ENCODE results near the gene PPP1R9A.

PPP1R9A gene

DNA sequence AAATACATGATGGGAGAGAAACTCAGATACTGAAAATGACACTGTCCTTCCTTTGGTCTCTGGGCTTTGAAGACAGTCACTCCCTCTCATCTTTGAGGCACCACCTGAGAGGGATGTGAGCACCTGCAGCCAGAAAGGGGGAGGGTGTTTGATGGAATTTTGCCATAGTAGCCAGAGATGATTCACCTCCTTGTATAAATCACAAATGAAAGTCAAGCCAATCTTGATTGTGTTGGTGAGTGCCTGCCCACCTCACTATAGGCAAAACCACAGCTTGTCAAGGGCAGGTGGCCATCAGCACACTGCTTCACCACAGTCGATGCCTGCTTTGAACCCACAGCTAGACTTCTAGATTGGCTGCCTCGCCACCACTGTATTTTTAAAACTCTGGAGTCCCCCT lies 368.7 kb downstream of the PPP1R9A start:
- DNase-seq: no peak

GRCh38 chr7:95279417-95279816 lies 372.0 kb downstream of the PPP1R9A start:
- no peak for DNase-seq

GRCh38 chr7:95286096-95286495 lies 378.7 kb downstream of the PPP1R9A start:
- no peak for DNase-seq

DNA sequence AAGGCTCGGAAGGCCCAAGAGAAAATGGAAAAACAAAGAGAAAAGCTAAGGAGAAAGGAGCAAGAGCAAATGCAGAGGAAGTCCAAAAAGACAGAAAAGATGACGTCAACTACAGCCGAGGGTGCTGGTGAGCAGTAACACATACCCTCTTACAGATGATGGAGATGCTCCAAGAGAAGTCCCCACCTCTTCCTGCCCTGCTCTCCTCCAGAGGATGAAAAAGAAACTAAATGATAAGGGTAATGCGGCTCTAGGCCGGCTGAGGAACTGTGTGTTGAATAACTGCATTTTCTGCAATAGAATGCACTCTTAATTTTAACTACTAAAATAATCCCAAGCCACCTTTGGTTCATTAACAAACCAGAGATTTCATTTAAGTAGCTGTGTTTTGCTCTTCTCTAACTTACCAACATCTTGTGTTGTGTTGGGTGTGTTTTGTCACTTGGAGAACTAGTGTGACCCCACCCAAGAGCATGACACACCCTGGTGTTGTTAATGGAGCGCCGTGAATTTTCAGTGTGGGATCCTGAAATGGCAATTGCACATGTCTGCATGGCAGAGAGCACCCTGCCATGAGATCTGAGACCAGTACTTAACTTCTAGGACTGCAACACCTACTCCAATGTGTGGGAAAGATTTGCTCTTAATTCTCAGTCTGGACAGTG lies 382.9 kb downstream of the PPP1R9A start:
- no peak for DNase-seq

GRCh38 chr7:95295397-95295796 lies 388.0 kb downstream of the PPP1R9A start:
- DNase-seq: no peak

- no peak for DNase-seq
Measured at GRCh38 chr7:95296456-95296855, 389.1 kb downstream of the PPP1R9A start.

DNA sequence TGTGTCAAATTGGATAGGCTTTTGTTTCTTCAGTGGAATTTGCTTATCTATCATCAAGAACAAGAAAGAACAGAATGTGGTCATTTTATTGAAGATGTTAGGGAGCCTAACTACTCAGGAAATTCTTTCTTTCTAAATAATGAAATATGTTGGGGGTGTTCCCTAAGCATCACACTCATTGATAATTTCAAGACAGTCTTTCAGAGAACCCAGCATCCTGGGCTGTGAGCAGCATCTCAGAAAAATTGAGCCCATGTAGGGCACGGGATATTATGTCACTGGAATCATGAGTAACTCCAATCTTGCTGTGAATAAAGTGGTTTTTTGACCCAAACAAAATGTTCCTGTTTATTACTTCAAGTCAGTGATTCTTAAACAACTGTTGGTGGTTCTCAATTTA lies 389.6 kb downstream of the PPP1R9A start:
- no peak for DNase-seq

- DNase-seq: no peak
Measured at GRCh38 chr7:95298091-95298490, 390.7 kb downstream of the PPP1R9A start.

DNA sequence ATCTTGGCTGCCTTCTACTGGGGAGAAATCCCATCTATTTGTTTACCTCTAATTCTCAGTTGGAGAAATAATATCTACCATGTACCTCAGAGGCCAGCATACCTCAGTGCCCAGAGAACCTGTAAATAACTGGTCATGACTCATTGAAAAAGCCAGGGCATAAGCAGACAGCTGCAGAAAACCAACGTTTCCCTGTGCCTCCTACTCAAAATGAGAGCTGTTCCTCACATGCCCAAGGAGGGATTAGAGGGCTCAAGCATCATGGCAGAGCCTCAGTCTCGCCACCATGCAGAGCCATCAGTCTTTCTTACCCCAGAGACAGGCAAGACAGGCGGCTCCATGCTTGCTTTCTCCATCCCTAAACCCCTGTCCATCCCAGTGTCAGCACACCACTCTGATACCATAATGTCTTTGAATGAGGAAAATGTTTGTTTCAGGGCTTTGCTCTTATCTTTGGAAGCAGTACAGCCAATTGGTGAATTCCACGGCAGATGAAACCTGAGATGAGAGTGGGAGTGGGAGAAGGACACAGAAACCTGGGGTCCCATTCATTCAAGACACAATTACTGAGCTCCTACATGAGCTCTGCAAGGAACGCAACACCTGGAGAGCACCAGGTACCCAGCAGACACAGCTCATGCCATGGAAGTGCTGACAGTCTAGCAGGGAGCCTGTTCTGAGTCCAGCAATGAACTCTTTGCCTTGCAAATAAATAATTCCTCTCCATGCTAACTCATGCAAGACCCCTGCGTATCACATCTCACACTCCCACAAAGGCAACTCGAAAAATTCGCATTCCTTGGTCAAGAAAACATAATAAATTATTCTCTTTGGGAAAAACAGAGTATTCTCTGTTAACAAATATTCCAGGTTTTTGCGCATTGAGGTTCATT lies 395.9 kb downstream of the PPP1R9A start:
- DNase-seq: no peak

DNA sequence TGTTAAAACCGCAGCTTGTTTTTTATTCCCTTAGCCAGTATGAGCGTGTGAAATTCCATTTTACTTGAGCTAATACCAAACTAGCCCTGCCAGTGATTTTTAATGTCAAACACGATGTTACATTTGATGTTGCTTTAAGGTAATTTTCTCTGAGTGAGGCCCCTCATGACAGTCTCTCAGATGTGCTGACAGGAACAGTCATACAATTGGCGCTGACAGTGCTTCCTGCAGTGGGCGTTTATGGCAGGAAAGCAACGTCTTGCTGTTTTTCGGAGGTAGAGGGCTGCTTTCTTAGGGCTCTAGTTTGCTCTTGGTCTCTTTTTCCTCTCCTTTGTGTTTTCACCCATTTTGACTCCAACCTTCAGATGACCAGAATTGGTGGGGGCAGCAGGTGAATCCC lies 397.6 kb downstream of the PPP1R9A start:
- DNase-seq: no peak

GRCh38 chr7:95309951-95310350 lies 402.6 kb downstream of the PPP1R9A start:
- no peak for DNase-seq

DNA sequence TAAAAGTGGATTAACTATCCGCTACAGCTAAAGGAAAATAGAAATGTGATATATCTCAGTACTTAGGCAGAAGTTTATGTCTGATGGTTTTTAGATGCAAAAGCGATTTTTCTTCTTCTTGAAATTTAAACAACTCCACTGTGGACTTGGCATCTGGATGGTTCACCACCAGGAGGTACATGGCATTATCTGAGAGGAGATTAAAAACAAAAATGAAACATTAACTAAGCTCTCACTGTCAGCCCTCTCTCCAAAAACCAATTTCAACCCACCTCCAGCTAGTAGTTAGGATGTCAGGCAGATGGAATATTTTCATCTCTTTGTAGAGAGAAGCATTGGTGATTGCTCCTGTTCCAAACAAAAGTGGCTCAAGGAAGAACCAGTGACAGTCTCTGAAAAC lies 404.0 kb downstream of the PPP1R9A start:
- no peak for DNase-seq

DNA sequence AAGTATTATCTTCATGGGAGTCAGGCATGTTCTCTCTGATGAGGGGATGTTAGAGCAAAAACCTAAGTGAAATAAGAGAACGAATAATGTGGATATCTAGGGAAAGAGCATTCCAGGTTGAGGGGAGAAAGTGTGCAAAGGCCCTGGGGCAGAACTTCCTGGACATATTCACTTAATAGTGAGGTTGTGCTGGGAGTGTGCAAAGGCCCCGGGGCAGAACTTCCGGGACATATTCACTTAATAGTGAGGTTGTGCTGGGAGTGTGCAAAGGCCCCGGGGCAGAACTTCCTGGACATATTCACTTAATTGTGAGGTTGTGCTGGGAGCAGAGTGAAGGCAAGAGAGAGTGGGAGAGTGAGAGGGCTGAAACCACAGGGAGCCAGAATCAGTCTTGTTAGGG lies 405.2 kb downstream of the PPP1R9A start:
- DNase-seq: no peak

DNA sequence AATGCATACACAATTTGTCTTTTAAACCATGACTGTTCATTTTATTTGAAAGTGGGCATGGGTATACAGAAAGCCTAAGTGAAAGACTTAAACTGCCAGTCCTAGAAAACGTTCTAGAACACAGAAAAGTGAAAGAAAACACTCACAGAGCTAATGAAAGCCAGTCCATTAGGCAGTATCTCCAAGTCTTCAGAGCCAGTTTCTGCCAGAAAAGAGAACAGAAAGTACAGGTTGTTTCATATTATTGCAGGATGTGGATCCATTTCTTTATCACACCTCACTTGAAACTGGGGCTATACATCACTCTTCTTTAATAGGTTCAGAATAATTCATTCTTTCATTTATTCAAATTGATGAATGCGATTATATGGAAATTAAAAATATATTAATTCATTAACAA lies 409.2 kb downstream of the PPP1R9A start:
- DNase-seq: no peak

DNA sequence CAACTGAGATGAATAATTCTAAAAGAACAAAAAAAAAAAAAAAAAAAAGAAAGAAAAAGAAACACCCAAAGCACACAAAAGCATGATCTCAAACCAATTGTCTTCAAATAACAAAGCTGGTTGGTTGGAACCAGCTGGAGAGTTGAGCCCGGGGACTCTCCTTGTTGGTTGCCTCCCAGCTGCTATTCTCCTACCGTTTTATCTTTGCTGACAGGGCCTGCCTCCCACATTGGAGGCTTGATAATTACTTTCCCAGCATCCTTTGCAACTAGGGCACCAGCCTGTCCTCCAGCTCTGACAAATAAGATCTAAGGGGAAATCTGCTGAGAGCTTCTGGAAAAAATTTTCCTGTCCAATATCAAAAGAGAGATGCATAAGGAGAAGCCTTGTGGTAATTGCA lies 410.2 kb downstream of the PPP1R9A start:
- no peak for DNase-seq

GRCh38 chr7:95317966-95318365 lies 410.6 kb downstream of the PPP1R9A start:
- DNase-seq: no peak

- no peak for DNase-seq
Measured at GRCh38 chr7:95318501-95319100, 411.2 kb downstream of the PPP1R9A start.

GRCh38 chr7:95319570-95319969 lies 412.2 kb downstream of the PPP1R9A start:
- no peak for DNase-seq

DNA sequence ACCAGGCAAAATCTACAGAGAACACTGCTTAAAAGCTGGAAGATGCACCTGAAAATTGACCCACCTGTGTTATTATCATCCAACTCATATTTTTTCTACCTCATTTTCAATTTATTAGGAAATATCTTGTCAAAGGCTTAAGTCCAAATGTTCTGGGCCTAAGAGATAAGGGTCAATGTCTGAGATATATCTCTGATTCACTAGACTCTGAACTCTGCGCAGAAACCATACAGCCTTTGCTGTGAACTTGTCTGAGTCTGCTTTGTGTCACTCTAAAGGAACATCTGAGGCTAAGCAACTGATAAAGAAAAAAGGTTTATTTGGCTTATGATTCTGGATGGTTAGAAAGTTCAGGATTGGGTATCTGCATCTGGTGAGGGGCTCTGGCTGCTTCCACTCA lies 413.3 kb downstream of the PPP1R9A start:
- no peak for DNase-seq

GRCh38 chr7:95321720-95322119 lies 414.3 kb downstream of the PPP1R9A start:
- DNase-seq: no peak

DNA sequence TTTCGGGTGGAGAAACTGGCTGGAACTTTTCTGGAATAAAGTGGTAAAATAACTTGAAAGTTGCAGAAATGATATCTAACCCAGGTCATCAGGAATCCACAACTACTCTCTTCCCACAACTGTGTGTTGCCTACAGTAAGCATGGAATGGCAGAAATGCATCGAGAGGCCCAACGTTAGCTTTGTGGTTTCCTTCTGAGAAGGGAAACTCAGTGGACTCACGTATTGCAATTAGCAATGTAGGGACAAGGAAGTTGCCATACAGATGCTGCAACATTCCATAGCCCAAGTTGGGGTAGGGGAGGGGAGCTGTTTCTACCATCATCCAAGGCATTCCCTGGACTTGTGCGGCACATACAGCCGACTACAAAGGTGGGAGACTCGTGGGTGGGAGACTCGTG lies 415.0 kb downstream of the PPP1R9A start:
- DNase-seq: no peak

GRCh38 chr7:95322854-95323253 lies 415.5 kb downstream of the PPP1R9A start:
- no peak for DNase-seq

DNA sequence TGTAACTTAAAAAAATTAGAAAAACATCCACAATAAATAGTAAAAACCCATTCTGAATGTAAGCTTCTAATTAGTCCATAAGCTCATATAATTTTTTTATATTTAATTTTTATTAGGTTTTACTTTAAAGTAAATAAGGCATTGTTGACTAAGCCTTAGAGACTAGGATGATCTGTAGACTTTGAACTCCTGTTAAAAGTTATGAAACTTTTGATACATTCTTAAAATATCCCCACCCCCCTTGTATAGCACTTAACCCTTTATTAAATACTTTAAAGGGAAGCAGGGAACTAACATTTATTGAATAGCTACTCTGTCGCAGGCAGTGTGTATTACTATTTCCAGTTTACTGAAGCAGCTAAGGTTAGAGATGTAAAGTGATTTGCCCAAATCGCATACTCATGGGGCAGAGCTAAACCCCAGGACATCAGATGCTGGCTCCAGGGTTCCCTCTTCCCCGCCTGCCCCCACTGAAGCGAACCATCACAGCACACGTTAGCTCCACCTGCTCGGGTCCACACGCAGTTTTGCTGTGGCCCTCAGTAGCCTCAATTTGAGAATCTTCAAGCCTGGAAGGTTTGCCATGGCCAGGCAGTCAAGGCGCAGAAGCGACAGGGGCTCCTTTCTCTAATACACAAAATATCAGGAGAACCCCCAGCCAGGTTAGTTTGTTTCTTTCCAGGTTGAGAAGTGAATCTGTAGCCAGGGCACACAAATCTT lies 416.2 kb downstream of the PPP1R9A start:
- no peak for DNase-seq
